ENCODE data around the gene FERMT3.

Gene FERMT3

GRCh38 chr11:64220271-64220670, 13.8 kb downstream of the FERMT3 start:
- no peak overlapping the region for H3K4me2 ChIP-seq (ENCODE audit: low read length)
- no peaks in the 10 kb centered on the region for H3K9me2 ChIP-seq (replicated peaks; ENCODE audit: control insufficient read depth, low read length)
- peaks cover 12% of the 10 kb centered on the region for H3F3A ChIP-seq (ENCODE audit: control insufficient read depth, insufficient read depth)
- H3K27me3 ChIP-seq (ENCODE audit: control insufficient read depth, low read length): no peaks in the 10 kb centered on the region
- no peak overlapping the region for H3K27ac ChIP-seq (ENCODE audit: low read depth, low read length)
- no peak for TF ChIP-seq EZH2phosphoT487 (IDR thresholded peaks at IDR 0.05; ENCODE audit: borderline replicate concordance, low read length)
- TF ChIP-seq CTCF (IDR thresholded peaks at IDR 0.05; ENCODE audit: low read depth, low read length, poor library complexity, severe bottlenecking): no peak
- no peaks in the 10 kb centered on the region for H3K9me3 ChIP-seq (ENCODE audit: control insufficient read depth, insufficient read depth, low read length)
- no peaks in the 10 kb centered on the region for H4K20me1 ChIP-seq (ENCODE audit: control insufficient read depth, insufficient read depth, low read depth, low read length)
- H3K36me3 ChIP-seq (ENCODE audit: control insufficient read depth, low read length): peaks cover 72% of the 10 kb centered on the region
- H3K79me2 ChIP-seq (ENCODE audit: control insufficient read depth, low read length): peaks cover 8% of the 10 kb centered on the region
- H3K4me3 ChIP-seq (ENCODE audit: low read length): no peak overlapping the region
- H3K4me1 ChIP-seq (ENCODE audit: control insufficient read depth, low read length): peaks cover 30% of the 10 kb centered on the region

DNA sequence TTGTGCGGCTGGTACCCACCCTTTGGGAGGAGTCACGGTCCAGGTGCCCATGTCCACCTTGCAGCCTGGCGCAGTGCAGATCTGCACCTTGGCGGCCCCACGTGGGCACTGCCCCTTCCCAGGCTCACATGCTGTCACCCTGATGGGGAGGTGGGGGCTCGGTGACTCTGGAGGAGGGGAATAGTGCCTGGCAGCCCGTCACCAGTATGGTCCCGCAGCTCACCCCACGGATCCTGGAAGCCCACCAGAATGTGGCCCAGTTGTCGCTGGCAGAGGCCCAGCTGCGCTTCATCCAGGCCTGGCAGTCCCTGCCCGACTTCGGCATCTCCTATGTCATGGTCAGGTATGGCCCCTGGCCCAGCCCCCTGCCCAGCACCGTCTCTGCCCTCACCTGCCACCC, 14.3 kb downstream of the FERMT3 start:
- peaks cover 73% of the 10 kb centered on the region for H3K36me3 ChIP-seq (ENCODE audit: control insufficient read depth, low read length)
- no peak overlapping the region for H3K4me3 ChIP-seq (ENCODE audit: low read length)
- H3K27me3 ChIP-seq (ENCODE audit: control insufficient read depth, low read length): no peaks in the 10 kb centered on the region
- no peaks in the 10 kb centered on the region for H4K20me1 ChIP-seq (ENCODE audit: control insufficient read depth, insufficient read depth, low read depth, low read length)
- H3K9me2 ChIP-seq (replicated peaks; ENCODE audit: control insufficient read depth, low read length): no peaks in the 10 kb centered on the region
- H3K9me3 ChIP-seq (ENCODE audit: control insufficient read depth, insufficient read depth, low read length): no peaks in the 10 kb centered on the region
- TF ChIP-seq CTCF (IDR thresholded peaks at IDR 0.05; ENCODE audit: low read depth, low read length, poor library complexity, severe bottlenecking): no peak
- no peak for TF ChIP-seq EZH2phosphoT487 (IDR thresholded peaks at IDR 0.05; ENCODE audit: borderline replicate concordance, low read length)
- H3F3A ChIP-seq (ENCODE audit: control insufficient read depth, insufficient read depth): peaks cover 11% of the 10 kb centered on the region
- H3K27ac ChIP-seq (ENCODE audit: low read depth, low read length): 0 out of 2 replicates have a peak overlapping the region, but pooled peaks have one; percentile 6
- H3K79me2 ChIP-seq (ENCODE audit: control insufficient read depth, low read length): peaks cover 12% of the 10 kb centered on the region
- H3K4me2 ChIP-seq (ENCODE audit: low read length): no peak overlapping the region
- H3K4me1 ChIP-seq (ENCODE audit: control insufficient read depth, low read length): peaks cover 29% of the 10 kb centered on the region

- TF ChIP-seq EZH2phosphoT487 (IDR thresholded peaks at IDR 0.05; ENCODE audit: borderline replicate concordance, low read length): no peak
- no peak for TF ChIP-seq CTCF (IDR thresholded peaks at IDR 0.05; ENCODE audit: low read depth, low read length, poor library complexity, severe bottlenecking)
- H3K9me2 ChIP-seq (replicated peaks; ENCODE audit: control insufficient read depth, low read length): no peaks in the 10 kb centered on the region
- peaks cover 24% of the 10 kb centered on the region for H3K79me2 ChIP-seq (ENCODE audit: control insufficient read depth, low read length)
- no peak overlapping the region for H3K27ac ChIP-seq (ENCODE audit: low read depth, low read length)
- H3K27me3 ChIP-seq (ENCODE audit: control insufficient read depth, low read length): no peaks in the 10 kb centered on the region
- no peaks in the 10 kb centered on the region for H4K20me1 ChIP-seq (ENCODE audit: control insufficient read depth, insufficient read depth, low read depth, low read length)
- no peaks in the 10 kb centered on the region for H3K9me3 ChIP-seq (ENCODE audit: control insufficient read depth, insufficient read depth, low read length)
- peaks cover 62% of the 10 kb centered on the region for H3K36me3 ChIP-seq (ENCODE audit: control insufficient read depth, low read length)
- H3F3A ChIP-seq (ENCODE audit: control insufficient read depth, insufficient read depth): peaks cover 11% of the 10 kb centered on the region
- peaks cover 36% of the 10 kb centered on the region for H3K4me1 ChIP-seq (ENCODE audit: control insufficient read depth, low read length)
- H3K4me3 ChIP-seq (ENCODE audit: low read length): no peak overlapping the region
- no peak overlapping the region for H3K4me2 ChIP-seq (ENCODE audit: low read length)
Observed at GRCh38 chr11:64222651-64223000, 16.1 kb downstream of the FERMT3 start.
